Measurements from ENCODE around the gene SPTBN4. TPM values are rescaled to one million over a fixed set of nuclear protein-coding genes. Genes with fewer than 3 reads are reported as not detected.

The SPTBN4 gene
- polyA plus RNA-seq, 1 of the 3 experiments (the other 2 are of a cell fraction) = 3.1 TPM

DNA sequence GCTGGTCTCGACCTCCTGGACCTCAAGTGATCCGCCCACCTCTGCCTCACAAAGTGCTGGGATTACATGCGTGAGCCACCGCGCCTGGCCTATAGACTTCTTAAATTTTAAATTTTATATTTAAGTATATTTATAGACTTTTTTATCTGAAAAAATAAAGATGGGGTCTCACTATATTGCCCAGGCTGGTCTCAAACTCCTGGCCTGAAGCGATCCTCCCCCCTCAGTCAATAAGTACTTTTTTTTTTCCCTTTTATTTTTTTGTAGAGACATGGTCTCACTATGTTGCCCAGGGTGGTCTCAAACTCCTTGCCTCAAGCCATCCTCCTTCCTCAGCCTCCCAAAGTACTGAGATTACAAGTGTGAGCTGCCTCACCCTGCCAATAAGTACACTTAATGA, 42.9 kb upstream of the SPTBN4 start:
- no peak for DNase-seq
- WGBS (ENCODE audit: low lambda C conversion rate) = over 99% methylated on average over 6 of the region's 6 CpGs
- ChIA-PET CTCF (interaction anchor here (1.3 to 1.6 kb wide), 2 partner anchors 8 to 13 kb away, joined by 3 to 4 read pairs; no protein-coding TSS in a partner anchor), POLR2A (no interaction called here)
- no peaks in the 10 kb centered on the region for H4K20me1 ChIP-seq (ENCODE audit: insufficient read depth)
- peak overlapping the region; percentile 89 for H3K4me2 ChIP-seq
- H3K79me2 ChIP-seq (ENCODE audit: insufficient read depth) = peaks cover 36% of the 10 kb centered on the region
- H3K27me3 ChIP-seq (ENCODE audit: insufficient read depth) = no peaks in the 10 kb centered on the region
- peaks cover 6 to 17% of the 10 kb centered on the region in 2 experiments; a peak in 3 of 4 replicates for H3K4me1 ChIP-seq (ENCODE audit: control insufficient read depth in 1 of 2, insufficient read depth in 2 of 2, low read depth in 1 of 2, low read length in 1 of 2)
- peak overlapping the region; percentile 98; the same call in 1 of the 2 replicates for H3K9ac ChIP-seq
- no peak for TF ChIP-seq POLR2AphosphoS5 (IDR thresholded peaks at IDR 0.05; ENCODE audit: low read depth, low read length)
- TF ChIP-seq EP300 (IDR thresholded peaks at IDR 0.05; ENCODE audit: borderline replicate concordance in 1 of 2, low read depth in 1 of 2, low read length in 1 of 2) = no peak
- no peak for TF ChIP-seq SMC3 (IDR thresholded peaks at IDR 0.05; ENCODE audit: low read depth, low read length)
- TF ChIP-seq RAD21 (IDR thresholded peaks at IDR 0.05; ENCODE audit: low read length) = no peak
- TF ChIP-seq SIN3A (IDR thresholded peaks at IDR 0.05; ENCODE audit: borderline replicate concordance, low read depth, low read length) = no peak
- no peak for TF ChIP-seq RFX5 (IDR thresholded peaks at IDR 0.05; ENCODE audit: low read length)
- no peak for TF ChIP-seq RXRA (IDR thresholded peaks at IDR 0.05; ENCODE audit: borderline replicate concordance, low read depth)
- TF ChIP-seq, protein P1, sequence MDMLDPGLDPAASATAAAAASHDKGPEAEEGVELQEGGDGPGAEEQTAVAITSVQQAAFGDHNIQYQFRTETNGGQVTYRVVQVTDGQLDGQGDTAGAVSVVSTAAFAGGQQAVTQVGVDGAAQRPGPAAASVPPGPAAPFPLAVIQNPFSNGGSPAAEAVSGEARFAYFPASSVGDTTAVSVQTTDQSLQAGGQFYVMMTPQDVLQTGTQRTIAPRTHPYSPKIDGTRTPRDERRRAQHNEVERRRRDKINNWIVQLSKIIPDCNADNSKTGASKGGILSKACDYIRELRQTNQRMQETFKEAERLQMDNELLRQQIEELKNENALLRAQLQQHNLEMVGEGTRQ (IDR thresholded peaks at IDR 0.05; ENCODE audit: borderline replicate concordance, low read depth, low read length) = no peak
- peak overlapping the region in 1 of 2 experiments; percentile 97; a peak in 2 of 4 replicates for H3K27ac ChIP-seq (ENCODE audit: low read depth in 2 of 2, low read length in 1 of 2)
- peaks cover 7 to 15% of the 10 kb centered on the region in 2 experiments for H3K36me3 ChIP-seq (replicated peaks in 1 of 2; ENCODE audit: control insufficient read depth in 1 of 2, insufficient read depth in 2 of 2, low read length in 1 of 2)
- H3K9me2 ChIP-seq = no peaks in the 10 kb centered on the region
- no peak overlapping the region; a peak in 1 of 4 replicates for H3K4me3 ChIP-seq (ENCODE audit: low read depth in 2 of 2, low read length in 1 of 2)
- H3F3A ChIP-seq (replicated peaks; ENCODE audit: insufficient read depth) = peaks cover 35% of the 10 kb centered on the region
- no peaks in the 10 kb centered on the region for H3K9me3 ChIP-seq
- no peak overlapping the region for H2AFZ ChIP-seq (ENCODE audit: low read depth)

DNA sequence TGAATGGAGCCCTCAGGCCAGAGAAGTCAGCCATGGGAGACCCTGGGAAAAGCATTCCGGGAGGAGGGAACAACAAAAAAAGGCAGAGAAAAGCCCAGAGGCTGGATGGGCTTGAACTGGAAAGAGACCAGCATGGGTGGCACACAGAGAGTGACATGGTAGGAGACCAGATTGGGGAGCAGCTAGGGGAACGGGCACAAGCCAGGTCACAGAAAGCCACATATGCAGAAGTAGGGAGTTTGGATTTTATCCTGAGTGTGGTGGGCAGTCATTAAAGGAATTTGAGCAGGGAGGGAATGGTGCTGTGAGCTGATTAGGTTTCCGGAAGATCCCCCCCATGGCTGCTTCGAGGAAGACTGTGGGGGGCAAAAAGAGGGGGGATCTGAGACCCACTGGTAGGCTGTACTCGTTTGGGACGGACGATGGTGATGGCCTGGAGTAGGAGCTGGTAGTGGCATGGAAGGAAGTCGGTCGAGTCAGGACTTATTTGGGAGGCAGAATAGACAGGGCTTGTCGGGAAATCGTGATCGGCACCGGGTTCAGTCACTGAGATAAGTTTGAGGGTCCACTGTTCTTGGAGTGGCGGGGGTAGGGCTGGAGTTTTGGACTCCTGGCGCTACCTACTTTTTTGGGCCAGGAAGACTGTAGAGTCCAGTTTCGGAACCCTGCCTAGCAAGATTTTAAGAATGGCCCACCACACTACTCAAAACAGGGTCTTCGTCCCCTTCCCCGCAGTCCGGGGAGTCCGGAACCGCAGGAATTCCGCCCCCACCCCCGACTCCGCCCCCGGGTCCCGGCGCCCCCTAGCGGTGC, 42.0 kb upstream of the SPTBN4 start:
- peak overlapping the region; percentile 26; the same call in 1 of the 2 replicates for H2AFZ ChIP-seq (ENCODE audit: low read depth)

More for the DNA sequence above, 42.0 kb upstream of the SPTBN4 start:
- Histone ChIP-seq H3K4me2 (peak overlapping the region; percentile 89), H4K20me1 (ENCODE audit: insufficient read depth) (no peaks in the 10 kb centered on the region), H3K4me1 (ENCODE audit: control insufficient read depth in 1 of 2, insufficient read depth in 2 of 2, low read depth in 1 of 2, low read length in 1 of 2) (peaks cover 6 to 17% of the 10 kb centered on the region in 2 experiments; a peak in 3 of 4 replicates), H3K4me3 (ENCODE audit: low read depth in 2 of 2, low read length in 1 of 2) (peak overlapping the region; percentile 67 to 86), H3K27ac (ENCODE audit: low read depth in 2 of 2, low read length in 1 of 2) (peak overlapping the region; percentile 86 to 97), H3K9me2 (no peaks in the 10 kb centered on the region), H3K36me3 (replicated peaks in 1 of 2; ENCODE audit: control insufficient read depth in 1 of 2, insufficient read depth in 2 of 2, low read length in 1 of 2) (peaks cover 7 to 15% of the 10 kb centered on the region in 2 experiments), H3K9ac (peak overlapping the region; percentile 98), H3K27me3 (ENCODE audit: insufficient read depth) (no peaks in the 10 kb centered on the region), H3F3A (replicated peaks; ENCODE audit: insufficient read depth) (peaks cover 35% of the 10 kb centered on the region), H3K9me3 (no peaks in the 10 kb centered on the region), H3K79me2 (ENCODE audit: insufficient read depth) (peaks cover 36% of the 10 kb centered on the region)
- WGBS (ENCODE audit: low lambda C conversion rate) = 8% methylated on average over 28 of the region's 28 CpGs
- ChIA-PET POLR2A (no interaction called here), CTCF (interaction anchor here (0.6 to 1.6 kb wide), 8 partner anchors 9 to 87 kb away, joined by 3 to 6 read pairs (median 3); no protein-coding TSS in a partner anchor)
- DNase-seq = no peak
- TF ChIP-seq, protein P2, sequence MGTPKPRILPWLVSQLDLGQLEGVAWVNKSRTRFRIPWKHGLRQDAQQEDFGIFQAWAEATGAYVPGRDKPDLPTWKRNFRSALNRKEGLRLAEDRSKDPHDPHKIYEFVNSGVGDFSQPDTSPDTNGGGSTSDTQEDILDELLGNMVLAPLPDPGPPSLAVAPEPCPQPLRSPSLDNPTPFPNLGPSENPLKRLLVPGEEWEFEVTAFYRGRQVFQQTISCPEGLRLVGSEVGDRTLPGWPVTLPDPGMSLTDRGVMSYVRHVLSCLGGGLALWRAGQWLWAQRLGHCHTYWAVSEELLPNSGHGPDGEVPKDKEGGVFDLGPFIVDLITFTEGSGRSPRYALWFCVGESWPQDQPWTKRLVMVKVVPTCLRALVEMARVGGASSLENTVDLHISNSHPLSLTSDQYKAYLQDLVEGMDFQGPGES (IDR thresholded peaks at IDR 0.05; ENCODE audit: low read depth, low read length) = no peak
- TF ChIP-seq MEF2A (IDR thresholded peaks at IDR 0.05; ENCODE audit: borderline replicate concordance, low read depth) = no peak
- no peak for TF ChIP-seq TCF12 (IDR thresholded peaks at IDR 0.05)
- no peak for TF ChIP-seq POLR2AphosphoS5 (IDR thresholded peaks at IDR 0.05; ENCODE audit: low read depth, low read length)
- TF ChIP-seq RCOR1 (IDR thresholded peaks at IDR 0.05; ENCODE audit: low read length) = no peak
- TF ChIP-seq FOSL2 (IDR thresholded peaks at IDR 0.05; ENCODE audit: borderline replicate concordance, low read depth) = no peak
- TF ChIP-seq GABPA (IDR thresholded peaks at IDR 0.05; ENCODE audit: low read depth) = no peak
- TF ChIP-seq, protein P3, sequence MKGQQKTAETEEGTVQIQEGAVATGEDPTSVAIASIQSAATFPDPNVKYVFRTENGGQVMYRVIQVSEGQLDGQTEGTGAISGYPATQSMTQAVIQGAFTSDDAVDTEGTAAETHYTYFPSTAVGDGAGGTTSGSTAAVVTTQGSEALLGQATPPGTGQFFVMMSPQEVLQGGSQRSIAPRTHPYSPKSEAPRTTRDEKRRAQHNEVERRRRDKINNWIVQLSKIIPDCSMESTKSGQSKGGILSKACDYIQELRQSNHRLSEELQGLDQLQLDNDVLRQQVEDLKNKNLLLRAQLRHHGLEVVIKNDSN (IDR thresholded peaks at IDR 0.05; ENCODE audit: borderline replicate concordance, low read depth) = no peak
- TF ChIP-seq SIN3A (IDR thresholded peaks at IDR 0.05; ENCODE audit: borderline replicate concordance, low read depth, low read length) = no peak
- TF ChIP-seq NRF1 (IDR thresholded peaks at IDR 0.05; ENCODE audit: low read depth, low read length) = no peak
- TF ChIP-seq EZH2phosphoT487 (IDR thresholded peaks at IDR 0.05; ENCODE audit: borderline replicate concordance, low read depth) = no peak
- no peak for TF ChIP-seq NFIC (IDR thresholded peaks at IDR 0.05; ENCODE audit: borderline replicate concordance)
- no peak for TF ChIP-seq FOXJ3 (CRISPR knock-in tag; IDR thresholded peaks at IDR 0.05)
- TF ChIP-seq ELF1 (IDR thresholded peaks at IDR 0.05) = no peak
- no peak for TF ChIP-seq JUND (IDR thresholded peaks at IDR 0.05)
- TF ChIP-seq SMC3 (IDR thresholded peaks at IDR 0.05; ENCODE audit: low read depth, low read length) = no peak
